ENCODE results near the gene FUT6.

Gene FUT6

GRCh38 chr19:5803441-5803751 lies 36.1 kb downstream of the FUT6 start:
- Histone ChIP-seq H3K4me3 (ENCODE audit: low read depth in 1 of 2, low read length in 1 of 2) (peak overlapping the region; percentile 51 to 59), H3K4me1 (ENCODE audit: control insufficient read depth in 1 of 2, insufficient read depth in 1 of 2, low read depth in 1 of 2, low read length in 1 of 2) (peaks cover 15 to 23% of the 10 kb centered on the region in 2 experiments)

GRCh38 chr19:5801796-5802619 lies 37.5 kb downstream of the FUT6 start:
- peaks cover 15 to 20% of the 10 kb centered on the region in 2 experiments for H3K4me1 ChIP-seq (ENCODE audit: control insufficient read depth in 1 of 2, insufficient read depth in 1 of 2, low read depth in 1 of 2, low read length in 1 of 2)
- H3K27me3 ChIP-seq = peaks cover 92% of the 10 kb centered on the region

More at GRCh38 chr19:5803441-5803751, 36.1 kb downstream of the FUT6 start:
- H3K36me3 ChIP-seq = no peaks in the 10 kb centered on the region
- no peak for TF ChIP-seq CTCF (IDR thresholded peaks at IDR 0.05)
- no peak overlapping the region for H3K27ac ChIP-seq
- H3K27me3 ChIP-seq = peaks cover 89% of the 10 kb centered on the region
- no peaks in the 10 kb centered on the region for H3K9me3 ChIP-seq

GRCh38 chr19:5800361-5801270 lies 38.9 kb downstream of the FUT6 start:
- peaks cover 15 to 17% of the 10 kb centered on the region in 2 experiments for H3K4me1 ChIP-seq (ENCODE audit: control insufficient read depth in 1 of 2, insufficient read depth in 1 of 2, low read depth in 1 of 2, low read length in 1 of 2)
- H3K9me3 ChIP-seq = no peaks in the 10 kb centered on the region
- TF ChIP-seq CTCF (IDR thresholded peaks at IDR 0.05) = no peak
- H3K36me3 ChIP-seq = no peaks in the 10 kb centered on the region
- H3K27me3 ChIP-seq = peaks cover 78% of the 10 kb centered on the region
- H3K4me3 ChIP-seq (ENCODE audit: low read depth in 1 of 2, low read length in 1 of 2) = no peak overlapping the region
- no peak overlapping the region for H3K27ac ChIP-seq

More at GRCh38 chr19:5801796-5802619, 37.5 kb downstream of the FUT6 start:
- H3K4me3 ChIP-seq (ENCODE audit: low read depth in 1 of 2, low read length in 1 of 2) = no peak overlapping the region
- no peak for TF ChIP-seq CTCF (IDR thresholded peaks at IDR 0.05)
- no peaks in the 10 kb centered on the region for H3K36me3 ChIP-seq
- H3K9me3 ChIP-seq = no peaks in the 10 kb centered on the region
- no peak overlapping the region for H3K27ac ChIP-seq

- Histone ChIP-seq H3K4me1 (ENCODE audit: control insufficient read depth in 1 of 2, insufficient read depth in 1 of 2, low read depth in 1 of 2, low read length in 1 of 2) (peaks cover 13% of the 10 kb centered on the region in 2 experiments), H3K27me3 (peaks cover 70% of the 10 kb centered on the region), H3K27ac (no peak overlapping the region), H3K4me3 (ENCODE audit: low read depth in 1 of 2, low read length in 1 of 2) (no peak overlapping the region), H3K36me3 (no peaks in the 10 kb centered on the region), H3K9me3 (no peaks in the 10 kb centered on the region)
- TF ChIP-seq CTCF (IDR thresholded peaks at IDR 0.05) = no peak
Measured at GRCh38 chr19:5799247-5800241, 40.0 kb downstream of the FUT6 start.

- no peak overlapping the region for H3K27ac ChIP-seq
- H3K4me3 ChIP-seq (ENCODE audit: low read depth in 1 of 2, low read length in 1 of 2) = no peak overlapping the region
- H3K36me3 ChIP-seq = no peaks in the 10 kb centered on the region
- H3K4me1 ChIP-seq (ENCODE audit: control insufficient read depth in 1 of 2, insufficient read depth in 1 of 2, low read depth in 1 of 2, low read length in 1 of 2) = peaks cover 0 to 8% of the 10 kb centered on the region in 2 experiments
- H3K9me3 ChIP-seq = no peaks in the 10 kb centered on the region
- peaks cover 57% of the 10 kb centered on the region for H3K27me3 ChIP-seq
- TF ChIP-seq CTCF (IDR thresholded peaks at IDR 0.05) = no peak
Measured at GRCh38 chr19:5798244-5798643, 41.3 kb downstream of the FUT6 start.

All from neutrophil (primary cell).